Measurements from ENCODE around the gene SSPN.

SSPN gene

DNA sequence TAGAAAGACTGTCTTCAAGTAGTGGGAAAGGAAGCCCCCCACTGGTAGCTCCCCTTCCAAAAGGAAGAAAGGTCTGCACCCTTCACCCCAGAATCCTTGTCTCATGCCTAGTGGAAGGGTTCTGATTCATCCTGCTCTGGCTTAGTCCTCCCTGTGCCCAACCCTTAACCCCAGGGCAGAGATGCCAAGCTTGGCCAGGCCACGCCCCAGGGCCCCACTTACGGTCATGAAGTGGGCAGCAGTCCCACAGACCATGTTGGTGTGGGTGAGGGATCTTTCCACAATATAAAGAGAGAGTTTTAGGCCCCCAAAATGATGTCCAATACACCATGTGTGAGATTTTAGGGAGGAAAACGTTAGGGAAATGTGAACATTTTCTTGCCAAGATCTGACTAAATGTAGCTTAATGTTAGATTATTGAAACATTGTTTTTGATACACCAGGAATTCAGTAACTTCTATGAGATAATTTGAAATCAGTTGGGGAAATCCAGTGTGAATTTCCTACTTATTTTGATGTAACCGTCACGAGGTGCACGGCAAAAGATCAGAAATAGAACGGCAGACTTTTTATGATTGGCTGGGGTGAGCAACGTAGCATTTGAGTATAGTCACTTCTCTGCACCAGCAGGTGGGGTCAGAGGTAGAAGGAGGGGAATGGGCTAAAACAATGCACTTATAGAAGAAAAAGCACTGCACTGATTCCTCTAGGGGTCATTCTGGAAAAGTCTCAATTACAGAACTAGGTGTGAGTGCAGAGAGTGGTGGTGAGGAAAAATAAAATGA, 8.2 kb upstream of the SSPN start:
- DNase-seq, result no peak

DNA sequence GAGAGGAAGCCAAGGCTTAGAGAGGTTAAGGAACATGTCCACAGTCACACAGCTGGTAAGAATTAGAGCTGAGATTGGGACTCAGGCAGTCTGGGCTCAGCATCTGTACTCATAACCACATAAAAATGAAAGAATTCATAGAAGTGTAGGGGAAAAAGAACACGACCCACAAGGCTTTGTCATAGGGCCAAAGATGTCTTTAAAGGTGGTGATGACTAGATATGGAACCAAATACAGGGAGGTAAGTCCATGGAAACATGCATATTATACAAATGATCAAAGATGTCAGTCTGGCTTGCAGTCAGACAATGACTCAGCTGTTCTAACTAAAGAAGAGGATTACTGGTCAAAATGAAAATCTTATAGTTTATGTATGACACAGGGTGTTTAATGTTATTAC, 7.2 kb upstream of the SSPN start:
- DNase-seq, result no peak

DNA sequence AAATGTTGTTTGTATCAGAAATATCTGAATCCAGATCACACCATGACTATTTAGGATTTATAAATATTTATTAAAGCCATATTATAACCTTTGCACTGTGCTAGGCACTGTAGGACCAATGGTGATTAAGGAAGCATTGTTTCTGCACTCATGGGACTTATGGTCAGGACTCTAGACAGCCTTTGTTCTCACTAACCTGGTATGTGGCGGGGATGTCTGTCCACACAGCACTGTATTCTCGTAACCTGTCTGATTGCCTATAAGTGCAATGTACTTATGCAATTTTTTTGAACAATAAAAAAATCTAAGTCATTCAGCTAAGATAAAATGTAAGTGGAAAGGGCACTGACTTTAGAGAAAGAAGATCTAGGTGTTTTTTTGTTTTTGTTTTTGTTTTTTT, 6.7 kb upstream of the SSPN start:
- no peak for DNase-seq

DNA sequence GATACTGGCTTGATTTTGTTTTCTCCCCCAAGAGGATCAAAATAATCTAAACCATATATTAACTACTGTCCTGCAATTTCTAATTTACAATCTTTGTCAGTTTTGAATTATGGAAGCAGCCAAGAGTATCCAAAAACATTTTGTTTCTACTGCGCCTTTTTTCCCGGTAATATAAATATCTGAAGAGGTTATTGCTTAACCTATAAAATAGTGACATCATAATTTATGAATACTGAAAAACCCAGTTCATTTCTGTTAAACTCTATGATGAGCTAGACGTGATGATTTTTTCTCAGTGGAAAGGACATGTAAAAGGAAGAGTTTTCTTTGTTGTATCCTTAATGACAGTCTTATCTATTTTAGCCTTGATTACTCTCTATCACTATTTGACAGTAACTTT, 3.2 kb upstream of the SSPN start:
- no peak for DNase-seq

DNA sequence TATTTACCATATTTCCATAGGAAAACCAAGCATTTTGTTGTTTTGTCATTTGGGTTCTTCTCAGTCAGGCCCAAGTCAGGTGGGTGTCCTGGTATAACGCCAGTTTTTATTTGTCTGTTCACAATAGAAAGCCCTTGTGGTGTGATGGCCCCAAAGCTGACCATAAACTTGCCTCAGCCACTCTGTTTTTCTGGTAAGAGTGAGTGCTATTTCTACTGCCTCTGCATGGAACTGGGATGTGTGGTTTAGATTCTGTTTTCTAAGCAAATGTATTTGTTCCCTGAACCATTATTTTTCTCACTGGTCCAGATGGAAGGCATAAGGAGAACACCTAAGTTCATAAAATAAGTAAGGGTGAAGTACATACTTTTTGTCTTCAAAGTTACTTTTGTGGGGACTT, 1.8 kb upstream of the SSPN start:
- DNase-seq, result no peak

DNA sequence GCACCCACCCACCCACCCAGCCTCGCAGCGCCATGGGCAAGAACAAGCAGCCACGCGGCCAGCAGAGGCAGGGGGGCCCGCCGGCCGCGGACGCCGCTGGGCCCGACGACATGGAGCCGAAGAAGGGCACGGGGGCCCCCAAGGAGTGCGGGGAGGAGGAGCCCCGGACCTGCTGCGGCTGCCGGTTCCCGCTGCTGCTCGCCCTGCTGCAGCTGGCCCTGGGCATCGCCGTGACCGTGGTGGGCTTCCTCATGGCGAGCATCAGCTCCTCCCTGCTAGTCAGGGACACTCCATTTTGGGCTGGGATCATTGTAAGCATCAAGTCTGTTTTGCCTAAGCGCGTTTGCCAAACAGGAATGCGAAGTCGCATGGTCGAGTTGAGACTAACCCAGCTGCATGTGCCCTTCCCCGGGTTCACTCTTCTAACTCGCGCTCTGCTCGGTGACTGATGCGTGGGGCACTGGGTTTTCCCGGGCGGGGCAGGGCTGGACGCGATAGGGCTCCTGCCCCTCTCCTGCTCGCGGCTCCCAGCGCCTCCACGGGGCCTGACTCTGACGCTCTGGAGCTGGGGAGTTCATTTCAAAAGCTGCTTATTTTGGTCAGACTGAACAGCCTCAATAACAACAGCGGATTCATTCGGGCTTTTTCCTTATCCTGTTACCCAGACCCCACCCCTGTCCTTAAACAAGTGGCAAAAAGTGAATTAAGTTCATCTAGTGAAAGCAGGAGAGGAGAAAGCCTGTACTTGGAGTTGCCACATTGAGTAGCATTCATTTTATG, 458 bp downstream of the SSPN start:
- DNase-seq, result no peak

DNA sequence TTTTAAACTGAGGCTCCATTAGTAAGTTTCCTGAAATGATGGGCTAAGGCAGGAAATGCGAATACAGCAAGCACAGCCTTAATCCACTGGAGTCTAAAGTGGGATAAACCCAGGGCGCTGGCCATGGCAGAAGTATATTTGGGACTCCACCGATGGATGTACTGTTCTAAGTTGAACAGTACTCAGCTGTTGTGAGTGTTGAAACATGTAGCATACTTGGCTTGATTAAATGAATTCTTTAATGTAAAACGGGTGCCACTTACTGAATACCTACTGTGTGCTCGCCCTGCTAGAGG, 996 bp downstream of the SSPN start:
- no peak for DNase-seq

DNA sequence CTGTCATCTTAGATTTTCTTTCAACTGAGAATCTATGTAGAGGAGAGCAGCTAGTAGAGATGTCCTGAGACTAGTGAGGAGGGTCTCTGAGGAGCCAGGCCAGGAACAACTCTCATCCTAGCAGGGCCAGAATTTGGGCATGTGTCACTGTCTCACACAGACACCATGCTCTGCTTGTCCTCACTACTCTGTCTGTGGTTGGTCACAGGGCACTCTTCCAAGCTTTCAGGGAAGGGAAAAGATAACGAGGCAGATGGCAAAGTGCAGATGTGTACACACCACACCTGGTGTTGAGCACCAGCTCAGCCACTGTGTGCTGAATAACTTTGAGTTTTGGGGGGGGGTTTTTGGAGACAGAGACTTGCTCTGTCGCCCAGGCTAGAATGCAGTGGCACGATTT, 2.5 kb downstream of the SSPN start:
- no peak for DNase-seq

DNA sequence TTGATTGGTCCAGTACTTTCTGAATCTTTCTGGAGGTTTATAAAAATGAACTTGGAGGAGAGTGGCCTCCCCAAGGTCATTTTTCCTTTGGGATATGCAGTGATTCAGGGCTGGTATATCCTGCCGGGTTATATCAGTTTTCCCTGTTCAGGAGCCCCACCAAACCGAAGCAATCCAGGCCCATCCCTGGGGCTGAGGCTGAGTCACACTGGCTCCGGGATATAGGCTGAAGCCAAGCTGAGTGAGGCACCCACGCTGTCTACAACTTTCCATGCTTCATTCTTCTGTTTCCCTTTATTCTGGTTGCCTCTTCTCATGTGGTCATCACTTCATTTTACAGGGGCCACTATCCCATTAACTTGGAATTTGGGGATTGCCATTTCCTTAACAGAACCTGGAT, 3.4 kb downstream of the SSPN start:
- no peak for DNase-seq

DNA sequence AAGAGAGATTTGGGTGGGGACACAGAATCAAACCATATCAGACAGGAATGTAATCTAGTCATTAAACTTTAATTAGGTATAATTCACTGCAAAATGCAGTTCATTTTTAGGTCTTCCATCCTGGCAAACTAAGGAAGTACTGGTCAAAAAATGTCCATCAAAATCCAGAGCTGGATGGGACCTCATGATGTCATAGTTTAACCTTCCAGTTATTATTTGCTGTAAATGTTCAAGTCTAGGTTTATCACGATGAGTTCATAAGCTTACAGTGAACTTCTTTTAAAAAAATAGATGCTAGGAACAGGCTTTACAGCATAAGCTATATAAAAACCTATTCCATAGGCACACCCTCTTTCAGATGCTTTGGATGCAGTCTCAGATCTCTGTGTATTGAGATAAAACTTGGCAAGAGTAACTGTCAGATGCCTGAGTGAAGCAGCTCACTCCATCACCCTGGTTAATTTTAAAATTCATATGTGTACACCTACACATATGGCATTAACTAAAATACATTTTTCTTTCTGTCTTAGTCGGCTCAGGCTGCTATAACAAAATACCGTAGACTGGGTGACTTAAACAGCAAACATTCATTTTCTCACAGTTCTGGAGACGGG, 7.9 kb downstream of the SSPN start:
- DNase-seq, result no peak

DNA sequence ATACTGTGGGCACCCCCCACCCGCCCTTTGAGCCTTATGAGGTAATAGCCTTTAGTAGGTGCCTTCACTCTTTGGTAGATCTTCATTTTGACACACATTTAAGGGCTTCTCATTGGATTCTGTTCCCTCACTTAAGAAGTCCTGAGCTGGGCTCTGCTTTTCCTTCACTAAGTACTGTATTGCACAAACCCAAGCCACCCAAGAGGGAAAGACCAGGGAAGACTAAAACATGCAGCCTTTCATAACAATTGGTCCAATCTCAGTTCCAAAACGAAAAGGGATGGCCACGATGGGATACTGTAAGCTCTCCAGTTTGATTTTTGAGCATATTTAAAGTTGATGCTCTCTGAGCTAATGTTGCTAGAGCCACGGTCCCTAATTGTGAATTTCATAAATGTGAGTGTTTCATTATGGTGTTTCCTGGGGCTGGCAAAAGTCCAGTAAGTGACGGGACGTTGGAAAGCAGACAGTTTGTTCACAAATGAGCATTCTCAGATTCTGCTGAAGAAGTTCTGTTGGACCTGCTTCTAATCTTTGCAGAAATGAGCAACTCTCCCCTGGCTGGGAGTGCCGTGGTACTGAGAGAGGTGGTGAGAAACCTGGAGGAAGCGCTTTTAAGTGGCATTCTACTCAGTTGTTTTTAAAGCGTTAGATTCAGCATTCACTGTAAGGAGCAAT, 9.4 kb downstream of the SSPN start:
- no peak for DNase-seq

DNA sequence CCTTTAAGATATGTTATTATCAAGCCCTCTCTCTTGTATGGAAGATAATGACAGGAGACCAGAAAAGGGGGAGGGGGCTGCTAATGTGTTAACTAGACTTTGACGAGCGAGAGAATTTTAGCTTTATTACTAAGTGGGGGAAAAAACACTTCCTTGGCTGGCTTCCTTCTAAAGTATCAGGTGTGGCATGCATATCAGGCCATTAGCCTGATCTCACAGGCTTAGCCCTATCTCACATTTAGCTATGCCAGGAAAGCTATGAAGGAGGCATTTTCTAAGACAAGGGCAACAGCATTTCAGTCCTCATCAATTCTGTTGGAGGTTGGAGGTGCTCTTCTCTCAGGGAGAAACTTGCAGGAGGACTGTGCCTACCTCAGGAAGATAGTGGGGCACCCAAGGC, 9.9 kb downstream of the SSPN start:
- DNase-seq, result no peak

DNA sequence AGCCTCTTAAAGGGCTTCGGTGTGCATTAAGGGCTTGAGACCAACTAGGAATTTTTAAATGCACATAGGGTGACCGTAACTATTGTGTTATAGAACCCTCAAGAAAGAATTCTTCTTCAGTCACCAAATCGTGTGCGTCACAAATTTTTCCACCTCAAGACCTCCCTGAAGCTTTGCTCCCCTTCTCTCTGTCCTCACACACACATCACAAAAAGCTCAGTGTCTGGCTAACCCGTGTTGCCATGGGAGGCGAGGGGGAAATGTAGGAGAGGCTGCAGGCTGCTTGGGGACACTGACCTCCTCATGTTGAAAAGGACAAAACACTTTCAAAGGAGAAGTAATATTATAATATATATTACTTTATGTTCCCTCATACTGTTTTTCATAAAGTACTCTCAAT, 10.6 kb downstream of the SSPN start:
- DNase-seq, result no peak

DNA sequence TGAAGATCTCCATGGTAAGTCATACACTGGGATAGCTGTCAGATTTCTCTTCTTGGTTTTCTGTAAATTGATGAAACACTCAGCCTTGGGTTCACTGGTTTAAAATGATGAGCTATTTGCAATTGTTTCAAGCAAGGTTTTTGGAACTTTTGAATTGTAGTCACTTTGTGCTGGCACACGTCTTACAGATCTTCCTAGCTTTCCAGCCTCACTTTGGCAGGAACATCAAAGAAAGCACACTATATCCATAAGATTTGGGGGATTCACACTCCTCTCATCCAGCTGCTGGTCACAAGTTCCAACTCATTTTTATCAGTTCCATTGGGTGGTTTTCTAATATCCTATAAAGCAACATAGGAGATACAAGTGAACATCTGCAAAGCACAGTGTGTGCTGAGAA, 16.0 kb downstream of the SSPN start:
- DNase-seq, result no peak

DNA sequence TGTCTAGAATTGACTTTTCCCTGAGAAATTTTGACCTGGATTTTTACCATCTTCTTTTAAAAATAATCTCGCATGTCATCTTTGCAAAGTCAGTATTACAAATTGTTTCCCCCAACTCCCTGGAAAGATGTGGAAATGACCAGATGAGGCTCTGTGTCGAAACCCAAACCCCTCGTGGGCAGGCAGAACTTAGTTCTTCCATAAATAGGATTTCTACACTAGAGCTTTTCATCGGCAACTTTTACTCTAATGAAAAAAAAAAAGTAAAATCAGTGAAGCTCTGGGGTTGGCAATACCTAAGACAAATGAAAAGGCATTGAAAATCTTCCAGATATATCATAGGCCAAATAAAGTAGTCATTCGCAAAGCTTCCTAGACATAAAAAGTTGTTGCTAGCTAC, 17.0 kb downstream of the SSPN start:
- DNase-seq, result no peak

DNA sequence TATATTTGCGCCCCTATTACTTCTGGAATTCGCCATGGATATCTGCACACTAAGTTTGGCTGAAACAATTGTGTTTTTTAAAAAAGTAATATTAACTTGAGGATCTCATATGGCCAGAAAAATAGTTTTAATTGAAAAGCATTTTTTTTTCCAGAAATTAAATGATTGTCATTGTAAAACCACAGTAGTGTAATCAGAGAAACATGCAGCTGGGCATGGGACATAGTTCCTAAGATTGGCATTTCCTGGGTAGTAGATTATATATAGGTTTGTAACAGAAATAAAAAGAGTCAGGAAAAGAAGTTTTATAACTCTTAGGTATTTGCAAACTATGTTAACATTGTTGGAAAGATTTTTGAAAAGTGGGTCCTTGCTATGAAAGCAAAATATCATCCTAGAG, 17.6 kb downstream of the SSPN start:
- no peak for DNase-seq

DNA sequence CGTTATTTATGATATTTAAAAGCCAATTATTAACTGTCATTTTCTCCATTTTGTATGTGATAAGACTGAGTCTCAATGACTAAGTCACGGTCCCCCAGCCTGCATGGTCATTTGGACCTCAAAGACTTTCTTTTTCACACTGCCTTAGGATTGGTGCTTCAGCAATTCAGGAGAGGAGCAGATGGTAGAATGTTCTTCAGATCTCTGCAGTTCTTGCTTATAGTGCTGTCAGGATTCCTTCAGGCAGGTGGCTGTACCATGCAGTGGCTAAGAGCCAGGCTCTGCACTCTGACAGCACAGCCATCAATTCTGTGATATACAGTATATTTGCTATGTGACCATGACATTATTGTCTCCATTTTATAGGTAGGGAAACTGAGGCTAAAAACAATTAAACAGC, 18.7 kb downstream of the SSPN start:
- no peak for DNase-seq

DNA sequence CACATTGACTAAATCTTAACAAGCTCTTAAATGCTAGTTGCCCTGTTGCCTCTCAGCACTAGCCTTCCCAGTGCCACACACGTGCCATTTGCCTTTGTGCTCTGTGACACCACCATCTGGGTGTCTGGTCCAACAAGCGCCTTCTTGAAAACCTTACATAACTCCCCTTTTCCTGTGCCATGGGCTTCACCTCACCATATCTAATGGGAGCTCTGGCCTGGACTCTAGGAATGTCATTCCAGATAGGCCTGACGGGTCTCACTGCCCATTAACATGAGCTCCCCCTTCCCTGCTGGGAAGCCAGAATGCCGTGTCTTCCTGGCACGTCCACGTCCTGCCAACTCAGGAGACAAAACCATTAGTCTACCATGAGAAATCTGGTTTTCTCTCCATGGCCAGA, 24.4 kb downstream of the SSPN start:
- no peak for DNase-seq

DNA sequence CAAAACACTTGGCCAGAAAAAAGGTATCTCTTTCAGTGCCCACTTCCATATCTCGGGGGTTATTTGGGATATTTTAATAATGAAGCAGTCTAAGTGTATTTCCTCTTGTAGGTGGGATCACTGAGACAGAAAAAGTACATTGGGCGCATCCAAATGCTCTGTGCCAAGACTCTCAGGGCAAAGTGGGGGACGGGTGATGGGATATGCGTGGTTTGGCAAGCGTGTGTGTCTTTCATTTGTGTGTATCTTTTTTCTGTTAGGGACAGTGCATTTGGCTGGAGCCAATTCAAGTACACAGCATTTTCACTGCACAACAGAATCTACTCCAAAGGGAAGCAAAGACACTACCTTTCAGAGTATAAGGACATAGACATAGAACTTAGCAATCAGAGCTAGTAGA, 29.3 kb downstream of the SSPN start:
- DNase-seq, result no peak

DNA sequence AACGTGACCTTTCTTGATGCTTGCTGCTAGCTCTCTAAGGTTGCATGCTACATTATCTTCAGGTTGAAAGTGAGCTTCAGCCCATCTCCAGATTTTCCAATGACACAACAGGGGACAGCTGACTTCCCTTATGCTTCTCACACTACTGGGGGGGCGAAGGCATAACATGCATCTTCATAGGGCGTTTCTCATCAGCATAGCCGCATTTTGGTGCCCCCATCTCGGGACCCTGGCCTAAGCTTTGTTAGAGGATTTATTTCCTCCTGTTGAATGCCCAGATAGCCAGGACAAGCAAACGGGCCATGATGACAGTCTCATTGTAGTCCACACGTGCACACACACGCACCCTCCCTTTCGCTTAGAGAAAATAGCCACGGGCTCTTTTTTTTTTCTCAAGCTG, 30.7 kb downstream of the SSPN start:
- DNase-seq, result no peak

DNA sequence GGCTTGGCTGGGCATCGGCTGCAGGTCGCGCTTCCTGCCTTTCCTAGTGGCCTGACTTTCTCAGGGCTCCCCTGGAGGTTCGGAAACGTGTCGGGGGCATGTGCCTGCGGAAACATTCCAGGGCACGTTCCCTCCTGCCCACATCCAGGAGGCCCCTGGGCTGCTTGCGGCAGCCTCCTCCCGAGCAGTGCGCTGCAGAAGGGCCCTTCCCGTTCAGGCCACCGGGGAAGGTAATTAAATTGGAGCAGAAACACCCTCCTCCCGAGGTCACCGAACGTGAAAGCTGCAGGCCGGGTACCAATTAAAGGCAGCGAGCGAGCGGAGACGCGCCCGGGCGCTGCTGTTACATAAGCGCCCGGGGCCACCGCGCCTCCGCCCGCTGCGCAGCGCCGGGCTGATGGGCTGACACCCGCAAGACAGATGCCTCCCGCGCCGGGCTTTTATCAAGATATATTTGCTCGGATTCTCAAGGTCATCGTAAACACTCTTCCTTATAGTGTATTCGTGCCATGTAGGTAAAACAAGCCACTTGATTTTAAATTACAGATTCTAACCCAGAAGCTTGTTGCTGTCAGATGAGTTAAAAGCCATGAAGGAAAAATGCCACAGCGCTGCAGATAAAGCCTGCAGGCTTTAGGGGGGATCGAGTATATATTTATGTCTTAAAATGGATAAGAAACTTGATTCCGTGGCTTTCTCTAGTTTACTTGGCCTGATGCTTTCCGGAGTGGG, 31.4 kb downstream of the SSPN start:
- DNase-seq, result peak in 1 of 5 experiments; percentile 2

DNA sequence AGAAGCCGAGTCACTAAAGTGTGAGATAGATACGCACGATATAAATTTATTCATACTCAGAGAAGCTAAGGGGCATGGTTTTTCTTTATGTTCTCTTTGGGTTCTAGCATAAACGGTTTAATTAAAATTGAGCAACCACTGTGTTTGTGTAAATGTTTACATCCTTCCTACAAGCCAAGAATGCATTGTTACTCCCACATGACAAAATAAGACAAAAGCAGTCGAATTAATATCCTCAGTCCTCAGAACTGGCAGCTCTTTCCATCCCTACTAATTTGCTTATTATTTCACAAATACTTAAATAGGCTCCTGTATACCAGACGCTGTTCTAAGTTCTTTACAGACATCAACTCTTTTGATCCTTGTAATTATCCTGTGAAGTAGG, 32.0 kb downstream of the SSPN start:
- DNase-seq, result no peak

DNA sequence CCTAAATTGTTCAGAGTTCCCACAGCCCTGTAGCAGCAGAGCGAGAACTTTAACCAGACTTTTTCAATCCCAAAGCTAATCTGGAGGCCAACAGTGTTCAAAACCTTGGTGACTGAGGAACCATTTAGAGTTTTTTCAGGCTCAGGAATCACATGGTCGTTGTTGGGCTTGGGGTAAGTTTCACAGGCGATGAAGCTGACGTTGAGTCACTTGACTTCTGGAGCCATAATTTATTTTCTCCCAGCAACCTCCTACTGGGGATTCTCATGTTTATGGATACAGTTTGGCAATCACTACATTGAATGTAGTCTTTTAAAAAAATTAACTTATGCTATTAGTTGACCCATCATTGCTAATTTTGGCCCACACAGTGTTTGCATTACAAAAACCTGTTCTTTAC, 34.5 kb downstream of the SSPN start:
- DNase-seq, result no peak
